Fibroblast of lung (primary cell): ENCODE results near the gene TOX2. TPM values are rescaled to one million over a fixed set of nuclear protein-coding genes. Genes with fewer than 3 reads are reported as not detected.

Experiments used
- DNase-seq, 2 donors: peaks; one replicate each; pipeline versions ENCODE4 v3.0.0 to v3.0.0-alpha.2; 2010; ENCODE audit warnings: low read depth in 2 of 2
- H2AFZ ChIP-seq: 2 replicates; pipeline ENCODE4 v1.5.1; 2012; ENCODE audit warnings: low read length, control low read depth, inconsistent platforms
- H3K27ac ChIP-seq: 2 replicates; pipeline ENCODE4 v1.5.1; 2011; ENCODE audit warnings: low read length, control low read depth; ENCODE audit not compliant: insufficient read depth
- H3K27me3 ChIP-seq: 2 replicates; pipeline ENCODE4 v1.5.1; 2011; ENCODE audit warnings: mild to moderate bottlenecking, low read length; ENCODE audit not compliant: control insufficient read depth, insufficient read depth
- H3K36me3 ChIP-seq: 2 replicates; pipeline ENCODE4 v1.5.1; 2011; ENCODE audit warnings: low read length; ENCODE audit not compliant: control insufficient read depth, insufficient read depth
- H3K4me1 ChIP-seq: 2 replicates; pipeline ENCODE4 v1.5.1; 2011; ENCODE audit warnings: low read length; ENCODE audit not compliant: control insufficient read depth, insufficient read depth; ENCODE audit errors: extremely low read depth
- H3K4me2 ChIP-seq: 2 replicates; pipeline ENCODE4 v1.5.1; 2011; ENCODE audit warnings: low read length, control low read depth; ENCODE audit not compliant: insufficient read depth; ENCODE audit errors: extremely low read depth
- H3K4me3 ChIP-seq, 4 experiments: fragments of 200-600 bp in 1 of 4; sonication (generic) in 1 of 4; replicated peaks in 1 of 4; 2 replicates each; pipeline ENCODE4 v1.5.1; 2011 to 2016; ENCODE audit warnings: low read length in 4 of 4, low read depth in 3 of 4, mild to moderate bottlenecking in 3 of 4, control low read depth in 2 of 4, inconsistent platforms in 1 of 4, mixed read lengths in 1 of 4; ENCODE audit not compliant: insufficient read depth in 1 of 4; ENCODE audit errors: control extremely low read depth in 1 of 4
- H3K79me2 ChIP-seq: 2 replicates; pipeline ENCODE4 v1.5.1; 2012; ENCODE audit warnings: mild to moderate bottlenecking, low read length, inconsistent platforms; ENCODE audit not compliant: control insufficient read depth, insufficient read depth
- H3K9ac ChIP-seq: 2 replicates; pipeline ENCODE4 v1.5.1; 2011; ENCODE audit warnings: mild to moderate bottlenecking, low read length, control low read depth; ENCODE audit not compliant: insufficient read depth
- H3K9me3 ChIP-seq: 2 replicates; pipeline ENCODE4 v1.5.1; 2012; ENCODE audit warnings: low read depth, low read length; ENCODE audit not compliant: control insufficient read depth, insufficient read depth
- H4K20me1 ChIP-seq: 2 replicates; pipeline ENCODE4 v1.5.1; 2011; ENCODE audit warnings: low read length; ENCODE audit not compliant: control insufficient read depth, insufficient read depth; ENCODE audit errors: extremely low read depth
- EZH2 ChIP-seq: IDR thresholded peaks from 2 replicates; pipeline ENCODE4 v1.5.1; 2012; ENCODE audit warnings: low read length, control low read depth, mild to moderate bottlenecking; ENCODE audit errors: missing control alignments
- polyA plus RNA-seq, 2 donors: library from polyadenylated mRNA; depleted of rRNA in 1 of 2; stranded (reverse) in 1 of 2; unstranded in 1 of 2; fragments of >200 nt; gene quantifications; 2 replicates each; pipeline ENCODE4 v1.2.1, GENCODE V29; 2011 to 2012; ENCODE audit warnings: missing spikeins in 1 of 2
- total RNA-seq: library from RNA; depleted of rRNA; stranded (reverse); fragments of >200 nt; gene quantifications from 2 replicates; pipeline ENCODE4 v1.2.1, GENCODE V29; 2014
- TF ChIP-seq, protein P1 (sequence below), 2 donors: IDR thresholded peaks in 1 of 2; conservative IDR thresholded peaks in 1 of 2; 1 replicate in 1 of 2; 2 replicates in 1 of 2; pipeline ENCODE4 v1.5.1; 2011 to 2012; ENCODE audit warnings: low read length in 2 of 2, control low read depth in 1 of 2, inconsistent platforms in 1 of 2, low read depth in 1 of 2, mild to moderate bottlenecking in 1 of 2

Gene TOX2
- total and polyA plus RNA-seq, 2 donors (not counting 1 experiment from before 2014, with no cell fraction given) = 5.9 to 9.6 TPM

DNA sequence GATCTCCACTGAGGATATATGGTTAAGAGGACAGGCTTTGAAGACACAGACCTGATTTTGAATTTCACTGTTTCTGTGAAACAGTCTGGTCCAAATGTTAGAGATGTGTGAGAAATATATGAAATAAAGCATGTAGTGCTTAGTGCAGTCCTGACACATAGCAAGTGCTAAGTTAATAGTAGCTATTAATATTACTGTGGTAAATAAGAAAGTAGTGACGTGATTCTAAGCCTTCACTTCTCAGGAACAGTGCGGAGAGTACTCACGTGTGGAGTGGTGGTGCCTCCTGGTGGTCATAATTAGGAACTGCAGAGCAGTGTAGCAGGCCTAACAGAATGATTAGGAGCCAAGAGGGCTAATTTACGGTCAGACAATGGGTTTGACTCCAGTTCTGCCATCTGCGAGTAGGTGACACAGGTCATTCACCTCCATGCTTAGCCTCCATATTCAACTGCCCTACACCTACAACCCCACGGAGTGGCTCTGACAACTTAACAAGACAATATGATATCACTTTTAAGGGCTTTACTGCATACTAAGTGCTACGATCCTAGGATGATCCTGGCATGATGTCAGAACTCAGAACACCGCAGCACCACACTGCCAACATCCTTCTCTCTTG, 166.1 kb downstream of the TOX2 start:
- Histone ChIP-seq H3K9me3 (no peaks in the 10 kb centered on the region), H3K4me1 (peaks cover 6% of the 10 kb centered on the region), H3K27me3 (no peaks in the 10 kb centered on the region), H3K4me3 (no peak overlapping the region), H4K20me1 (no peaks in the 10 kb centered on the region), H3K4me2 (no peak overlapping the region), H2AFZ (peak overlapping the region; percentile 61), H3K9ac (no peak overlapping the region), H3K27ac (peak overlapping the region; percentile 3), H3K36me3 (no peaks in the 10 kb centered on the region), H3K79me2 (no peaks in the 10 kb centered on the region)
- peak; percentile 65 to 86 for DNase-seq
- TF ChIP-seq, protein P1, sequence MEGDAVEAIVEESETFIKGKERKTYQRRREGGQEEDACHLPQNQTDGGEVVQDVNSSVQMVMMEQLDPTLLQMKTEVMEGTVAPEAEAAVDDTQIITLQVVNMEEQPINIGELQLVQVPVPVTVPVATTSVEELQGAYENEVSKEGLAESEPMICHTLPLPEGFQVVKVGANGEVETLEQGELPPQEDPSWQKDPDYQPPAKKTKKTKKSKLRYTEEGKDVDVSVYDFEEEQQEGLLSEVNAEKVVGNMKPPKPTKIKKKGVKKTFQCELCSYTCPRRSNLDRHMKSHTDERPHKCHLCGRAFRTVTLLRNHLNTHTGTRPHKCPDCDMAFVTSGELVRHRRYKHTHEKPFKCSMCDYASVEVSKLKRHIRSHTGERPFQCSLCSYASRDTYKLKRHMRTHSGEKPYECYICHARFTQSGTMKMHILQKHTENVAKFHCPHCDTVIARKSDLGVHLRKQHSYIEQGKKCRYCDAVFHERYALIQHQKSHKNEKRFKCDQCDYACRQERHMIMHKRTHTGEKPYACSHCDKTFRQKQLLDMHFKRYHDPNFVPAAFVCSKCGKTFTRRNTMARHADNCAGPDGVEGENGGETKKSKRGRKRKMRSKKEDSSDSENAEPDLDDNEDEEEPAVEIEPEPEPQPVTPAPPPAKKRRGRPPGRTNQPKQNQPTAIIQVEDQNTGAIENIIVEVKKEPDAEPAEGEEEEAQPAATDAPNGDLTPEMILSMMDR (conservative IDR thresholded peaks at IDR 0.05 in 1 of 2, IDR thresholded peaks at IDR 0.05 in 1 of 2; ENCODE audit: low read depth in 1 of 2, low read length in 2 of 2) = peak; percentile 99
- TF ChIP-seq EZH2 = no peak

GRCh38 chr20:44081476-44081875, 166.8 kb downstream of the TOX2 start:
- no peaks in the 10 kb centered on the region for H3K36me3 ChIP-seq
- no peak overlapping the region for H3K4me2 ChIP-seq
- no peak overlapping the region for H2AFZ ChIP-seq
- H3K79me2 ChIP-seq = no peaks in the 10 kb centered on the region
- TF ChIP-seq EZH2 = no peak
- TF ChIP-seq, protein P1 (conservative IDR thresholded peaks at IDR 0.05 in 1 of 2, IDR thresholded peaks at IDR 0.05 in 1 of 2; ENCODE audit: low read depth in 1 of 2, low read length in 2 of 2) = no peak
- H3K27me3 ChIP-seq = no peaks in the 10 kb centered on the region
- no peak overlapping the region for H3K4me3 ChIP-seq
- no peaks in the 10 kb centered on the region for H4K20me1 ChIP-seq
- H3K9ac ChIP-seq = no peak overlapping the region
- no peak overlapping the region for H3K27ac ChIP-seq
- H3K4me1 ChIP-seq = peaks cover 6% of the 10 kb centered on the region
- no peaks in the 10 kb centered on the region for H3K9me3 ChIP-seq
- DNase-seq = no peak

GRCh38 chr20:44081888-44082287, 167.2 kb downstream of the TOX2 start:
- no peak overlapping the region for H3K27ac ChIP-seq
- no peak overlapping the region for H3K4me3 ChIP-seq
- H4K20me1 ChIP-seq = no peaks in the 10 kb centered on the region
- no peak for DNase-seq
- no peaks in the 10 kb centered on the region for H3K79me2 ChIP-seq
- peaks cover 6% of the 10 kb centered on the region for H3K4me1 ChIP-seq
- TF ChIP-seq, protein P1 (conservative IDR thresholded peaks at IDR 0.05 in 1 of 2, IDR thresholded peaks at IDR 0.05 in 1 of 2; ENCODE audit: low read depth in 1 of 2, low read length in 2 of 2) = no peak
- TF ChIP-seq EZH2 = no peak
- no peaks in the 10 kb centered on the region for H3K9me3 ChIP-seq
- H3K4me2 ChIP-seq = no peak overlapping the region
- H3K36me3 ChIP-seq = no peaks in the 10 kb centered on the region
- no peak overlapping the region for H2AFZ ChIP-seq
- H3K27me3 ChIP-seq = no peaks in the 10 kb centered on the region
- no peak overlapping the region for H3K9ac ChIP-seq
